Measurements from ENCODE around the gene U2AF2.
A peak's percentile ranks its signal among the peaks of the same experiment; 100 is the strongest.

U2AF2 gene

GRCh38 chr19:55689411-55690108 lies 34.7 kb downstream of the U2AF2 start:
- DNase-seq (ENCODE audit: low spot score) = no peak

GRCh38 chr19:55690109-55690768 lies 35.4 kb downstream of the U2AF2 start:
- no peak for DNase-seq (ENCODE audit: low spot score)

GRCh38 chr19:55690769-55691545 lies 36.1 kb downstream of the U2AF2 start:
- no peak for DNase-seq (ENCODE audit: low spot score)

- DNase-seq (ENCODE audit: low spot score) = no peak
These were observed 37.0 kb downstream of the U2AF2 start for GRCh38 chr19:55691561-55692481.

GRCh38 chr19:55692681-55693081 lies 37.8 kb downstream of the U2AF2 start:
- DNase-seq (ENCODE audit: low spot score) = no peak

GRCh38 chr19:55693336-55693974 lies 38.6 kb downstream of the U2AF2 start:
- no peak for DNase-seq (ENCODE audit: low spot score)

GRCh38 chr19:55694241-55694655 lies 39.4 kb downstream of the U2AF2 start:
- no peak for DNase-seq (ENCODE audit: low spot score)

GRCh38 chr19:55694656-55695491 lies 40.0 kb downstream of the U2AF2 start:
- no peak for DNase-seq (ENCODE audit: low spot score)

- no peak for DNase-seq (ENCODE audit: low spot score)
These were observed 40.9 kb downstream of the U2AF2 start for GRCh38 chr19:55695511-55696290.

GRCh38 chr19:55696301-55697068 lies 41.6 kb downstream of the U2AF2 start:
- peak; percentile 26 for DNase-seq (ENCODE audit: low spot score)

GRCh38 chr19:55697069-55697440 lies 42.2 kb downstream of the U2AF2 start:
- peak; percentile 18 for DNase-seq (ENCODE audit: low spot score)

- peak; percentile 12 for DNase-seq (ENCODE audit: low spot score)
These were observed 42.9 kb downstream of the U2AF2 start for GRCh38 chr19:55697698-55698097.

GRCh38 chr19:55698256-55698655 lies 43.4 kb downstream of the U2AF2 start:
- peak; percentile 27 for DNase-seq (ENCODE audit: low spot score)

GRCh38 chr19:55699221-55699620 lies 44.4 kb downstream of the U2AF2 start:
- peak; percentile 11 for DNase-seq (ENCODE audit: low spot score)

GRCh38 chr19:55700813-55701212 lies 46.0 kb downstream of the U2AF2 start:
- DNase-seq (ENCODE audit: low spot score) = peak; percentile 28

GRCh38 chr19:55702131-55702627 lies 47.3 kb downstream of the U2AF2 start:
- peak; percentile 18 for DNase-seq (ENCODE audit: low spot score)

- DNase-seq (ENCODE audit: low spot score) = peak; percentile 95
These were observed 49.0 kb downstream of the U2AF2 start for GRCh38 chr19:55703790-55704215.

- DNase-seq (ENCODE audit: low spot score) = no peak
These were observed 49.8 kb downstream of the U2AF2 start for GRCh38 chr19:55704494-55705245.
